Ishikawa (cell line): ENCODE results near the gene CSNK1G3.

Experiments used
- CEBPB ChIP-seq: IDR thresholded peaks from 2 replicates; pipeline ENCODE4 v1.6.1; 2012
- CREB1 ChIP-seq: IDR thresholded peaks from 2 replicates; pipeline ENCODE4 v1.6.1; 2012; ENCODE audit warnings: low read depth
- EGR1 ChIP-seq: IDR thresholded peaks from 2 replicates; pipeline ENCODE4 v1.6.1; 2012
- EP300 ChIP-seq: IDR thresholded peaks from 2 replicates; pipeline ENCODE4 v1.6.1; 2012; ENCODE audit warnings: borderline replicate concordance
- NFIC ChIP-seq: IDR thresholded peaks from 2 replicates; pipeline ENCODE4 v1.6.1; 2012
- RAD21 ChIP-seq: IDR thresholded peaks from 2 replicates; pipeline ENCODE4 v1.6.1; 2012; ENCODE audit warnings: low read depth
- TAF1 ChIP-seq: IDR thresholded peaks from 2 replicates; pipeline ENCODE4 v1.6.1; 2012; ENCODE audit warnings: low read depth, mild to moderate bottlenecking
- TCF12 ChIP-seq: IDR thresholded peaks from 2 replicates; pipeline ENCODE4 v1.6.1; 2012; ENCODE audit warnings: low read depth
- TEAD4 ChIP-seq: IDR thresholded peaks from 2 replicates; pipeline ENCODE4 v1.6.1; 2012
- YY1 ChIP-seq: IDR thresholded peaks from 2 replicates; pipeline ENCODE4 v1.6.1; 2012; ENCODE audit warnings: low read depth
- ZBTB7A ChIP-seq: IDR thresholded peaks from 2 replicates; pipeline ENCODE4 v1.6.1; 2012; ENCODE audit warnings: low read depth
- TF ChIP-seq, protein P1 (sequence below): IDR thresholded peaks from 2 replicates; pipeline ENCODE4 v1.6.1; 2012
- TF ChIP-seq, protein P2 (sequence below): IDR thresholded peaks from 2 replicates; pipeline ENCODE4 v1.6.1; 2012; ENCODE audit warnings: low read depth, mild to moderate bottlenecking
- TF ChIP-seq, protein P3 (sequence below): IDR thresholded peaks from 2 replicates; pipeline ENCODE4 v1.6.1; 2012

DNA sequence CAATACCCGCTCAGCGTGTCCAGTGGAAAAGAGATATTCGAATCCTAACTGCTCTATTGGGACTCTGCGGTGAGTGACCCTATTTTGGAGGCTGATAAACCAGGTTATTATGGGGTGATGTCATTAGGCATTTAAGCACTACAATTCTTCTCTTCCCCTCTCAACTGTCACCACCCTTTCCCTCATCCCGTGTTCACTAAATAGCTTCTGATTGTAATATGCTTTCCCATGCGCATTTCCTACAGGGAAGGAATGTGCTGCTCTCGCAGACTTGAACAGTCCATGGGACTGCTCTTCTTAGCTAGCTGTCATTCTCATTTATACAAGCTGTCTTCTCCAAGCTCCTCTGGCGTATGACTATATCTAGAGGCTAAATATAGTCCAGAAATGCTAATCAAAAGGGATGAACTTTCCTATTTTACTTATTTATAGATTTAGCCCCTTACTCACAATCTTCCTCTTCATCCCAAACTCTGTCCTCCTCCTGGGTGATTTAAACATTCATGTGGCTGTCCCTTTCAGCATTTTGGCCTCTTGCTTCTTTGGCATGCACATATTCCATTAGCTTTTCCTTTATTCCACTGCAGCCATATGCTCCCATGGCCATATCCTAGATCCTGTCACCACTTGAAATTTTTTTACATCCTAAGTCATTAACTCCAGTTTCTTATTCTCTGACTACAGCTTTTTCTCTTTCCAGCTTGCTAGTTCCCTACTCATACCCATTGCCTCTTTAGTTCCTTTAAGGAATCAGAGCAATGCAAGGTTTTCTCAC is 39.6 kb upstream of the CSNK1G3 start:
- TF ChIP-seq EP300 (no peak), RAD21 (no peak), CREB1 (no peak), NFIC (no peak), YY1 (no peak), ZBTB7A (no peak), EGR1 (no peak), CEBPB (no peak), TEAD4 (no peak), TCF12 (no peak), TAF1 (no peak)
- TF ChIP-seq, protein P1, sequence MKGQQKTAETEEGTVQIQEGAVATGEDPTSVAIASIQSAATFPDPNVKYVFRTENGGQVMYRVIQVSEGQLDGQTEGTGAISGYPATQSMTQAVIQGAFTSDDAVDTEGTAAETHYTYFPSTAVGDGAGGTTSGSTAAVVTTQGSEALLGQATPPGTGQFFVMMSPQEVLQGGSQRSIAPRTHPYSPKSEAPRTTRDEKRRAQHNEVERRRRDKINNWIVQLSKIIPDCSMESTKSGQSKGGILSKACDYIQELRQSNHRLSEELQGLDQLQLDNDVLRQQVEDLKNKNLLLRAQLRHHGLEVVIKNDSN: no peak
- TF ChIP-seq, protein P2, sequence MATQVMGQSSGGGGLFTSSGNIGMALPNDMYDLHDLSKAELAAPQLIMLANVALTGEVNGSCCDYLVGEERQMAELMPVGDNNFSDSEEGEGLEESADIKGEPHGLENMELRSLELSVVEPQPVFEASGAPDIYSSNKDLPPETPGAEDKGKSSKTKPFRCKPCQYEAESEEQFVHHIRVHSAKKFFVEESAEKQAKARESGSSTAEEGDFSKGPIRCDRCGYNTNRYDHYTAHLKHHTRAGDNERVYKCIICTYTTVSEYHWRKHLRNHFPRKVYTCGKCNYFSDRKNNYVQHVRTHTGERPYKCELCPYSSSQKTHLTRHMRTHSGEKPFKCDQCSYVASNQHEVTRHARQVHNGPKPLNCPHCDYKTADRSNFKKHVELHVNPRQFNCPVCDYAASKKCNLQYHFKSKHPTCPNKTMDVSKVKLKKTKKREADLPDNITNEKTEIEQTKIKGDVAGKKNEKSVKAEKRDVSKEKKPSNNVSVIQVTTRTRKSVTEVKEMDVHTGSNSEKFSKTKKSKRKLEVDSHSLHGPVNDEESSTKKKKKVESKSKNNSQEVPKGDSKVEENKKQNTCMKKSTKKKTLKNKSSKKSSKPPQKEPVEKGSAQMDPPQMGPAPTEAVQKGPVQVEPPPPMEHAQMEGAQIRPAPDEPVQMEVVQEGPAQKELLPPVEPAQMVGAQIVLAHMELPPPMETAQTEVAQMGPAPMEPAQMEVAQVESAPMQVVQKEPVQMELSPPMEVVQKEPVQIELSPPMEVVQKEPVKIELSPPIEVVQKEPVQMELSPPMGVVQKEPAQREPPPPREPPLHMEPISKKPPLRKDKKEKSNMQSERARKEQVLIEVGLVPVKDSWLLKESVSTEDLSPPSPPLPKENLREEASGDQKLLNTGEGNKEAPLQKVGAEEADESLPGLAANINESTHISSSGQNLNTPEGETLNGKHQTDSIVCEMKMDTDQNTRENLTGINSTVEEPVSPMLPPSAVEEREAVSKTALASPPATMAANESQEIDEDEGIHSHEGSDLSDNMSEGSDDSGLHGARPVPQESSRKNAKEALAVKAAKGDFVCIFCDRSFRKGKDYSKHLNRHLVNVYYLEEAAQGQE: no peak
- TF ChIP-seq, protein P3, sequence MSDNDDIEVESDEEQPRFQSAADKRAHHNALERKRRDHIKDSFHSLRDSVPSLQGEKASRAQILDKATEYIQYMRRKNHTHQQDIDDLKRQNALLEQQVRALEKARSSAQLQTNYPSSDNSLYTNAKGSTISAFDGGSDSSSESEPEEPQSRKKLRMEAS: no peak
